Liver (tissue), 9 donors: ENCODE data around the gene AKNA. TPM values are rescaled to one million over a fixed set of nuclear protein-coding genes. Genes with fewer than 3 reads are reported as not detected.

ENCODE experiments used
- DNase-seq: peaks from one replicate; pipeline ENCODE4 v3.0.0-alpha.2; 2017; ENCODE audit warnings: low spot score
- H3K27ac ChIP-seq, 2 donors: one replicate each; pipeline ENCODE4 v1.7.0; 2013; ENCODE audit warnings: inconsistent platforms in 2 of 2, low read length in 2 of 2, control low read depth in 1 of 2, low read depth in 1 of 2, mild to moderate bottlenecking in 1 of 2
- H3K27me3 ChIP-seq, 4 donors: one replicate each; pipeline versions ENCODE4 v1.6.1 to v1.7.0; 2013; ENCODE audit warnings: low read length in 3 of 4, inconsistent platforms in 1 of 4, mild to moderate bottlenecking in 1 of 4, moderate library complexity in 1 of 4; ENCODE audit not compliant: control insufficient read depth in 4 of 4, insufficient read depth in 4 of 4
- H3K36me3 ChIP-seq, 4 donors: one replicate each; pipeline versions ENCODE4 v1.6.1 to v1.7.0; 2013; ENCODE audit warnings: low read length in 3 of 4, mild to moderate bottlenecking in 3 of 4, low read depth in 1 of 4, moderate library complexity in 1 of 4; ENCODE audit not compliant: control insufficient read depth in 4 of 4, insufficient read depth in 3 of 4
- H3K4me1 ChIP-seq, 4 donors: one replicate each; pipeline versions ENCODE4 v1.6.1 to v1.7.0; 2013; ENCODE audit warnings: low read length in 3 of 4, mild to moderate bottlenecking in 3 of 4, moderate library complexity in 1 of 4; ENCODE audit not compliant: control insufficient read depth in 4 of 4, insufficient read depth in 4 of 4
- H3K4me3 ChIP-seq, 3 donors: one replicate each; pipeline versions ENCODE4 v1.6.1 to v1.7.0; 2013; ENCODE audit warnings: low read length in 3 of 3, control low read depth in 1 of 3, low read depth in 1 of 3, mild to moderate bottlenecking in 1 of 3
- H3K9ac ChIP-seq, 2 donors: one replicate each; pipeline ENCODE4 v1.7.0; 2013; ENCODE audit warnings: low read length in 2 of 2, mild to moderate bottlenecking in 2 of 2, moderate library complexity in 2 of 2, control low read depth in 1 of 2, low read depth in 1 of 2
- H3K9me3 ChIP-seq, 4 donors: one replicate each; pipeline versions ENCODE4 v1.6.1 to v1.7.0; 2013; ENCODE audit warnings: low read length in 3 of 4; ENCODE audit not compliant: control insufficient read depth in 4 of 4
- ATF3 ChIP-seq: IDR thresholded peaks from 2 replicates; pipeline ENCODE4 v1.6.1; 2016; ENCODE audit warnings: antibody characterized with exemption
- EGR1 ChIP-seq, 2 donors: IDR thresholded peaks; 2 replicates each; pipeline ENCODE4 v1.6.1; 2016 to 2018; ENCODE audit warnings: antibody characterized with exemption in 2 of 2, low read depth in 2 of 2
- FOXA1 ChIP-seq: IDR thresholded peaks from 2 replicates; pipeline ENCODE4 v1.6.1; 2016; ENCODE audit warnings: antibody characterized with exemption
- HNF4A ChIP-seq, 2 donors: conservative IDR thresholded peaks; 2 replicates each; pipeline ENCODE4 v1.6.1; 2016; ENCODE audit warnings: antibody characterized with exemption in 2 of 2, mild to moderate bottlenecking in 2 of 2
- HNF4G ChIP-seq: IDR thresholded peaks from 2 replicates; pipeline ENCODE4 v1.6.1; 2016; ENCODE audit warnings: antibody characterized with exemption
- JUND ChIP-seq, 2 donors: IDR thresholded peaks; 2 replicates each; pipeline ENCODE4 v1.6.1; 2016; ENCODE audit warnings: antibody characterized with exemption in 2 of 2
- MAX ChIP-seq: IDR thresholded peaks from 2 replicates; pipeline ENCODE4 v1.6.1; 2016; ENCODE audit warnings: antibody characterized with exemption
- RXRA ChIP-seq, 2 donors: IDR thresholded peaks; 2 replicates each; pipeline ENCODE4 v1.6.1; 2017 to 2018; ENCODE audit warnings: antibody characterized with exemption in 2 of 2, mild to moderate bottlenecking in 1 of 2
- SP1 ChIP-seq: IDR thresholded peaks from 2 replicates; pipeline ENCODE4 v1.6.1; 2018; ENCODE audit warnings: antibody characterized with exemption, mild to moderate bottlenecking
- TAF1 ChIP-seq: conservative IDR thresholded peaks from 2 replicates; pipeline ENCODE4 v1.6.1; 2016; ENCODE audit warnings: antibody characterized with exemption, mild to moderate bottlenecking
- WGBS: extraction: QIAGEN DNeasy Blood & Tissue Kit; methylation state at CpG from one replicate; pipeline ENCODE4 v1.1.7; 2013; 5-methylcytosine and 5-hydroxymethylcytosine counted together
- polyA plus RNA-seq, 2 donors: library from polyadenylated mRNA; stranded (reverse) in 1 of 2; unstranded in 1 of 2; fragments of 200-250 nt in 1 of 2; fragments of >200 nt in 1 of 2; fragmentation: Nextera tagmentation in 1 of 2; extraction: Ambion mirVana in 1 of 2; gene quantifications; one replicate each; pipeline versions ENCODE4 v1.2.1 to v1.2.3, GENCODE V29; 2013 to 2015
- total RNA-seq, 2 donors: library from RNA; depleted of rRNA; stranded (reverse); fragments of >200 nt; gene quantifications; one replicate each; pipeline ENCODE4 v1.2.3, GENCODE V29; 2014
- TF ChIP-seq, protein P1 (sequence below): IDR thresholded peaks from 2 replicates; pipeline ENCODE4 v1.6.1; 2016; ENCODE audit warnings: antibody characterized with exemption, mild to moderate bottlenecking
- donor health status: healthy.
- donor health status: healthy.
- donor health status: healthy.
- donor health status: healthy.
- donor health status: healthy.

The AKNA gene
- total and polyA plus RNA-seq, 4 donors: 4.2 to 31.7 (median 6.9) TPM

DNA sequence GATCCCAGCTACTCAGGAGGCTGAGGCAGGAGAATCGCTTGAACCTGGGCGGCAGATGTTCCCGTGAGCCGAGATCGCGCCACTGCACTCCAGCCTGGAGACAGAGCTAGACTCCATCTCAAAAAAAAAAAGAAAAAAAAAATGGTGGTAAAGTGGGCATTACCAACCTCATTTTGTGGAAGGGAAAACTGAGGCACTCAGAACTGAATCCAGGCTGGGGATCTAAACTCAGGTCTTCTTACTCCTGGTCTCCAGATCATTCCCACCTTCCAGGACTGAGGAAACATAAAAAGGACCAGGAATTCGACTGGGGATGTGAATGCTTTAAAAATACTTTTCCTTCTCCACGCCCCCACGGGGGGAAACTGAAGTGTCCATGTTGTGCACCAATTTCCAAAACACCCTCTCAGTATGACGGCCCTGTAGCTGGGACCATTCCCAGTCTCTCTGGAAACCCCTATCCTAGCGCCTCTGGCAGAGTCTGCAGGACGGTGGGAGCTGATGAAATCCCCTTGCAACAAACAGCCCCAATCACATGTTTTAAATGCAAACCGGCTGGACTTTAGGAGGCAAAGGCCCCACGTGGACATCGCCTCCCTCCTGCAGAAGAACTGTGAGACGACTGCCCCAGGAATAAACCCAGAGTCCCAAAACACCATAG, 8.9 kb upstream of the AKNA start:
- no peak for TF ChIP-seq FOXA1
- TF ChIP-seq JUND (IDR thresholded peaks at IDR 0.05): no peak
- peak in 1 of 2 donors; percentile 5 for TF ChIP-seq RXRA (IDR thresholded peaks at IDR 0.05)
- TF ChIP-seq HNF4A (conservative IDR thresholded peaks at IDR 0.05): peak; percentile 27 to 28
- TF ChIP-seq ATF3: no peak
- TF ChIP-seq SP1: peak; percentile 46
- TF ChIP-seq MAX: no peak
- TF ChIP-seq, protein P1, sequence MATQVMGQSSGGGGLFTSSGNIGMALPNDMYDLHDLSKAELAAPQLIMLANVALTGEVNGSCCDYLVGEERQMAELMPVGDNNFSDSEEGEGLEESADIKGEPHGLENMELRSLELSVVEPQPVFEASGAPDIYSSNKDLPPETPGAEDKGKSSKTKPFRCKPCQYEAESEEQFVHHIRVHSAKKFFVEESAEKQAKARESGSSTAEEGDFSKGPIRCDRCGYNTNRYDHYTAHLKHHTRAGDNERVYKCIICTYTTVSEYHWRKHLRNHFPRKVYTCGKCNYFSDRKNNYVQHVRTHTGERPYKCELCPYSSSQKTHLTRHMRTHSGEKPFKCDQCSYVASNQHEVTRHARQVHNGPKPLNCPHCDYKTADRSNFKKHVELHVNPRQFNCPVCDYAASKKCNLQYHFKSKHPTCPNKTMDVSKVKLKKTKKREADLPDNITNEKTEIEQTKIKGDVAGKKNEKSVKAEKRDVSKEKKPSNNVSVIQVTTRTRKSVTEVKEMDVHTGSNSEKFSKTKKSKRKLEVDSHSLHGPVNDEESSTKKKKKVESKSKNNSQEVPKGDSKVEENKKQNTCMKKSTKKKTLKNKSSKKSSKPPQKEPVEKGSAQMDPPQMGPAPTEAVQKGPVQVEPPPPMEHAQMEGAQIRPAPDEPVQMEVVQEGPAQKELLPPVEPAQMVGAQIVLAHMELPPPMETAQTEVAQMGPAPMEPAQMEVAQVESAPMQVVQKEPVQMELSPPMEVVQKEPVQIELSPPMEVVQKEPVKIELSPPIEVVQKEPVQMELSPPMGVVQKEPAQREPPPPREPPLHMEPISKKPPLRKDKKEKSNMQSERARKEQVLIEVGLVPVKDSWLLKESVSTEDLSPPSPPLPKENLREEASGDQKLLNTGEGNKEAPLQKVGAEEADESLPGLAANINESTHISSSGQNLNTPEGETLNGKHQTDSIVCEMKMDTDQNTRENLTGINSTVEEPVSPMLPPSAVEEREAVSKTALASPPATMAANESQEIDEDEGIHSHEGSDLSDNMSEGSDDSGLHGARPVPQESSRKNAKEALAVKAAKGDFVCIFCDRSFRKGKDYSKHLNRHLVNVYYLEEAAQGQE: no peak
- Histone ChIP-seq H3K27ac (peak overlapping the region; percentile 89 to 93), H3K4me3 (no peak overlapping the region), H3K9ac (peak overlapping the region; percentile 6 to 64), H3K9me3 (no peaks in the 10 kb centered on the region), H3K36me3 (no peaks in the 10 kb centered on the region), H3K27me3 (no peaks in the 10 kb centered on the region), H3K4me1 (peaks cover 6 to 49% (median 40%) of the 10 kb centered on the region in 4 donors)
- WGBS: 65% methylated on average over 16 of the region's 16 CpGs
- no peak for DNase-seq

DNA sequence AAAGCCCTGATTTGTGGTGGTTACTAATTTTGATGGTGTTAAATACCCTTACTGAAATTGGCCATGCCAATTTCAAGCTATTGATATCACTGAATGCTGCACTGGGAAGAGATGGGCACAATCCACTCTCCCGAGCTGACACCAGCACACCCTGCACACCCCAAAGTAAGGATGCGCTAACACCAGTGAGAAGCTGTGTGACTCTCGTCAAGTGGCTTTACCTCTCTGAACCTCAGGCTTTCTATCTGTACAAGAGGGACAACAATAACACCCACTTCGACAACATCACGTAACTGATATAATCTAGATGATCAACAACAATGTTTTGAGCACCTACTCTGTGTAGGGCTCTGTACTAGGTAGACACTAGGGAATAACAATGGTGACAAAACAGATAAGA, 8.0 kb upstream of the AKNA start:
- 96% methylated on average over 5 of the region's 5 CpGs for WGBS
- TF ChIP-seq HNF4G: no peak
- H3K27me3 ChIP-seq: no peaks in the 10 kb centered on the region
- no peaks in the 10 kb centered on the region for H3K36me3 ChIP-seq
- H3K4me1 ChIP-seq: peaks cover 6 to 49% (median 40%) of the 10 kb centered on the region in 4 donors
- H3K27ac ChIP-seq: no peak overlapping the region
- H3K9ac ChIP-seq: no peak overlapping the region
- no peak for DNase-seq
- no peak overlapping the region for H3K4me3 ChIP-seq
- no peaks in the 10 kb centered on the region for H3K9me3 ChIP-seq

DNA sequence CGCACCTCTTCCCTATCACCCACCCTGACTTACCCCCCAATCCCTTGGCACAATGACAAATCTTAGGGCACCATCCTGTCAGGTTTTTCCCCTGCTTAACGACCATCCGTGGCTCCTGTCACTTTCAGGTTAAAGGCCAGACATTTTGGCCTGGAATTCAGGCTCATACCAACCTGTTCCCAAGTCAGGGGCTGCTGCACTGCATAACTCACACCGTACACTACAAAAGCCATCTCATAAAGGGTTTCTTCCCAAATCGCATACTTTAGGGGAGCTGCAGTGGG, 7.5 kb upstream of the AKNA start:
- no peak for DNase-seq
- H3K27me3 ChIP-seq: no peaks in the 10 kb centered on the region
- H3K4me3 ChIP-seq: no peak overlapping the region
- WGBS: 26% methylated on average over 5 of the region's 5 CpGs
- H3K9ac ChIP-seq: no peak overlapping the region
- no peak for TF ChIP-seq EGR1 (IDR thresholded peaks at IDR 0.05; ENCODE audit: low read depth in 2 of 2)
- no peak for TF ChIP-seq TAF1
- peak overlapping the region; percentile 52 to 61 for H3K27ac ChIP-seq
- H3K36me3 ChIP-seq: no peaks in the 10 kb centered on the region
- H3K4me1 ChIP-seq: peaks cover 6 to 49% (median 42%) of the 10 kb centered on the region in 4 donors
- H3K9me3 ChIP-seq: no peaks in the 10 kb centered on the region
